PC-9 (cell line): ENCODE results near the gene CASP10. TPM values are rescaled to one million over a fixed set of nuclear protein-coding genes. Genes with fewer than 3 reads are reported as not detected.

ENCODE experiments used
- BruUV-seq: library from RNA; stranded (reverse); fragments of 400-500 nt; replicated peaks from 2 replicates; lab custom pipeline; 2021; lab: Mats Ljungman, UMichigan
- CTCF ChIA-PET: fragments of 300-600 bp; sonication (Branson Sonifier 250); formaldehyde crosslinking; loops from one replicate; lab custom pipeline; 2022; ENCODE audit warnings: antibody characterized with exemption; lab: Charles Lee
- POLR2A ChIA-PET: fragments of 300-600 bp; sonication (Branson Sonifier 250); formaldehyde crosslinking; loops from one replicate; lab custom pipeline; 2022; ENCODE audit warnings: antibody characterized with exemption; ENCODE audit not compliant: unreplicated experiment; lab: Charles Lee
- DNase-seq, 2 experiments: peaks; one replicate each; pipeline versions ENCODE4 v3.0.0 to v3.0.0-alpha.2; 2015 to 2022; ENCODE audit warnings: mixed read lengths in 1 of 2
- H2AFZ ChIP-seq: fragments of 200-600 bp; sonication (generic); 2 replicates; pipeline ENCODE4 v1.8.1; 2017; ENCODE audit warnings: antibody characterized with exemption
- H3F3A ChIP-seq: fragments of 200-600 bp; sonication (generic); 2 replicates; pipeline ENCODE4 v1.8.1; 2017; ENCODE audit warnings: antibody characterized with exemption, mild to moderate bottlenecking, low read depth; ENCODE audit not compliant: insufficient read depth
- H3K27ac ChIP-seq: fragments of 200-600 bp; sonication (generic); 2 replicates; pipeline ENCODE4 v1.6.1; 2016; ENCODE audit warnings: mixed run types
- H3K27me3 ChIP-seq: fragments of 200-600 bp; sonication (generic); 2 replicates; pipeline ENCODE4 v1.6.1; 2016; ENCODE audit warnings: low read depth, mixed run types; ENCODE audit not compliant: insufficient read depth
- H3K36me3 ChIP-seq: fragments of 200-600 bp; sonication (generic); 2 replicates; pipeline ENCODE4 v1.6.1; 2016; ENCODE audit warnings: low read depth, mixed run types
- H3K4me1 ChIP-seq: fragments of 200-600 bp; sonication (generic); replicated peaks from 2 replicates; pipeline ENCODE4 v1.6.1; 2016; ENCODE audit warnings: mixed run types; ENCODE audit not compliant: insufficient read depth
- H3K4me2 ChIP-seq: fragments of 200-600 bp; sonication (generic); 2 replicates; pipeline ENCODE4 v1.6.1; 2017; ENCODE audit warnings: mixed run types
- H3K4me3 ChIP-seq: fragments of 200-600 bp; sonication (generic); 2 replicates; pipeline ENCODE4 v1.6.1; 2016; ENCODE audit warnings: mixed run types
- H3K79me2 ChIP-seq: fragments of 200-600 bp; sonication (generic); 2 replicates; pipeline ENCODE4 v1.6.1; 2017; ENCODE audit warnings: low read depth, mixed run types
- H3K9me2 ChIP-seq: fragments of 200-600 bp; sonication (generic); 2 replicates; pipeline ENCODE4 v1.8.1; 2017; ENCODE audit warnings: mild to moderate bottlenecking; ENCODE audit not compliant: insufficient read depth
- H3K9me3 ChIP-seq: fragments of 200-600 bp; sonication (generic); 2 replicates; pipeline ENCODE4 v1.8.1; 2016; ENCODE audit warnings: low read depth; ENCODE audit not compliant: insufficient read depth
- H4K20me1 ChIP-seq: fragments of 200-600 bp; sonication (generic); 2 replicates; pipeline ENCODE4 v1.8.1; 2017; ENCODE audit not compliant: insufficient read depth
- CTCF ChIP-seq: fragments of 200-600 bp; sonication (generic); conservative IDR thresholded peaks from 2 replicates; pipeline ENCODE4 v1.6.1; 2017; ENCODE audit warnings: mixed run types, antibody characterized with exemption, mild to moderate bottlenecking, moderate library complexity
- EZH2 ChIP-seq: fragments of 200-600 bp; sonication (generic); IDR thresholded peaks from 2 replicates; pipeline ENCODE4 v1.8.0; 2017; ENCODE audit warnings: antibody characterized with exemption, low read depth
- intact Hi-C: fragments of 100-400 bp; cut with micrococcal nuclease; formaldehyde crosslinking; loops from one replicate; pipeline ENCODE4 v1.10.0; 2022; ENCODE audit not compliant: unreplicated experiment
- total RNA-seq: library from RNA; stranded (reverse); gene quantifications from 2 replicates; pipeline ENCODE4 v1.2.3, GENCODE V29; 2021

The CASP10 gene
- total RNA-seq, 1 experiment from 2014 or later = 15.2 TPM

- peak overlapping the region; percentile 69 for H3K4me2 ChIP-seq
- TF ChIP-seq CTCF = no peak
- TF ChIP-seq EZH2 = no peak
- H3F3A ChIP-seq = peaks cover 44% of the 10 kb centered on the region
- ChIA-PET POLR2A (interaction anchor here (0.6 to 1.0 kb wide), 3 partner anchors 33 to 207 kb away, joined by 3 to 6 read pairs (median 5); no protein-coding TSS in a partner anchor), CTCF (no interaction called here)
- peaks cover 46% of the 10 kb centered on the region for H3K4me1 ChIP-seq
- intact Hi-C loops = loop anchor here (2.0 to 10.0 kb wide), 2 partner anchors 81 to 187 kb away; partner anchors contain the start of genes HYCC2 and ORC2
- peaks cover 12% of the 10 kb centered on the region for H3K79me2 ChIP-seq
- no peaks in the 10 kb centered on the region for H3K9me3 ChIP-seq
- no peaks in the 10 kb centered on the region for H3K27me3 ChIP-seq
- H4K20me1 ChIP-seq = no peaks in the 10 kb centered on the region
- H3K36me3 ChIP-seq = peaks cover 17% of the 10 kb centered on the region
- H3K9me2 ChIP-seq = no peaks in the 10 kb centered on the region
- H3K4me3 ChIP-seq = peak overlapping the region; percentile 23; the same call in 1 of the 2 replicates
- BruUV-seq = no TSS peak
- peak in 1 of 2 experiments; percentile 87 for DNase-seq
- no peak overlapping the region; the same call in 1 of the 2 replicates for H2AFZ ChIP-seq
- peak overlapping the region; percentile 97 for H3K27ac ChIP-seq
Measured at GRCh38 chr2:201151127-201151981, 31.6 kb upstream of the CASP10 start.

- no peak for TF ChIP-seq EZH2
- no peak for TF ChIP-seq CTCF
- Histone ChIP-seq H3K9me2 (no peaks in the 10 kb centered on the region), H2AFZ (no peak overlapping the region), H3K9me3 (no peaks in the 10 kb centered on the region), H3K27ac (peak overlapping the region; percentile 97), H3F3A (peaks cover 44% of the 10 kb centered on the region), H3K4me1 (peaks cover 46% of the 10 kb centered on the region), H3K27me3 (no peaks in the 10 kb centered on the region), H3K4me3 (no peak overlapping the region), H3K36me3 (peaks cover 17% of the 10 kb centered on the region), H3K79me2 (peaks cover 12% of the 10 kb centered on the region), H3K4me2 (no peak overlapping the region), H4K20me1 (no peaks in the 10 kb centered on the region)
- CTCF ChIA-PET = interaction anchor here (0.6 kb wide), 1 partner anchor 42 kb away, joined by 4 read pairs; no protein-coding TSS in a partner anchor
- POLR2A ChIA-PET = no interaction called here
- no TSS peak for BruUV-seq
- DNase-seq = no peak
- intact Hi-C loops = loop anchor here (10.0 kb wide), 1 partner anchor 188 kb away; the partner anchor contains the start of gene ORC2
Measured at GRCh38 chr2:201152517-201152916, 30.4 kb upstream of the CASP10 start.

- no peak overlapping the region for H3K4me3 ChIP-seq
- H3K27ac ChIP-seq = no peak overlapping the region
- TF ChIP-seq EZH2 (no peak), CTCF (no peak)
- POLR2A ChIA-PET = no interaction called here
- DNase-seq = no peak
- H3K79me2 ChIP-seq = peaks cover 12% of the 10 kb centered on the region
- H3F3A ChIP-seq = peaks cover 43% of the 10 kb centered on the region
- H2AFZ ChIP-seq = no peak overlapping the region
- peaks cover 42% of the 10 kb centered on the region for H3K4me1 ChIP-seq
- H3K4me2 ChIP-seq = no peak overlapping the region
- no peaks in the 10 kb centered on the region for H4K20me1 ChIP-seq
- H3K36me3 ChIP-seq = peaks cover 17% of the 10 kb centered on the region
- CTCF ChIA-PET = interaction anchor here (0.6 kb wide), 1 partner anchor 42 kb away, joined by 4 read pairs; no protein-coding TSS in a partner anchor
- no TSS peak for BruUV-seq
- H3K9me2 ChIP-seq = no peaks in the 10 kb centered on the region
- intact Hi-C loops = loop anchor here (10.0 kb wide), 1 partner anchor 188 kb away; the partner anchor contains the start of gene ORC2
- no peaks in the 10 kb centered on the region for H3K9me3 ChIP-seq
- H3K27me3 ChIP-seq = no peaks in the 10 kb centered on the region
Measured at GRCh38 chr2:201152999-201153815, 29.7 kb upstream of the CASP10 start.
